Measurements from ENCODE around the gene PLCL1.

PLCL1 gene

GRCh38 chr2:198117406-198118041 is 313.1 kb downstream of the PLCL1 start:
- TF ChIP-seq GABPA (IDR thresholded peaks at IDR 0.05; ENCODE audit: low read depth) (no peak), POLR2AphosphoS5 (IDR thresholded peaks at IDR 0.05; ENCODE audit: low read depth) (peak; percentile 63; the same call in 1 of the 2 replicates), SPI1 (IDR thresholded peaks at IDR 0.05; ENCODE audit: borderline replicate concordance, low read depth) (peak; percentile 87)
- TF ChIP-seq, protein P1, sequence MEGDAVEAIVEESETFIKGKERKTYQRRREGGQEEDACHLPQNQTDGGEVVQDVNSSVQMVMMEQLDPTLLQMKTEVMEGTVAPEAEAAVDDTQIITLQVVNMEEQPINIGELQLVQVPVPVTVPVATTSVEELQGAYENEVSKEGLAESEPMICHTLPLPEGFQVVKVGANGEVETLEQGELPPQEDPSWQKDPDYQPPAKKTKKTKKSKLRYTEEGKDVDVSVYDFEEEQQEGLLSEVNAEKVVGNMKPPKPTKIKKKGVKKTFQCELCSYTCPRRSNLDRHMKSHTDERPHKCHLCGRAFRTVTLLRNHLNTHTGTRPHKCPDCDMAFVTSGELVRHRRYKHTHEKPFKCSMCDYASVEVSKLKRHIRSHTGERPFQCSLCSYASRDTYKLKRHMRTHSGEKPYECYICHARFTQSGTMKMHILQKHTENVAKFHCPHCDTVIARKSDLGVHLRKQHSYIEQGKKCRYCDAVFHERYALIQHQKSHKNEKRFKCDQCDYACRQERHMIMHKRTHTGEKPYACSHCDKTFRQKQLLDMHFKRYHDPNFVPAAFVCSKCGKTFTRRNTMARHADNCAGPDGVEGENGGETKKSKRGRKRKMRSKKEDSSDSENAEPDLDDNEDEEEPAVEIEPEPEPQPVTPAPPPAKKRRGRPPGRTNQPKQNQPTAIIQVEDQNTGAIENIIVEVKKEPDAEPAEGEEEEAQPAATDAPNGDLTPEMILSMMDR (IDR thresholded peaks at IDR 0.05; ENCODE audit: insufficient read depth, low read length) = no peak
- TF ChIP-seq, protein P2, sequence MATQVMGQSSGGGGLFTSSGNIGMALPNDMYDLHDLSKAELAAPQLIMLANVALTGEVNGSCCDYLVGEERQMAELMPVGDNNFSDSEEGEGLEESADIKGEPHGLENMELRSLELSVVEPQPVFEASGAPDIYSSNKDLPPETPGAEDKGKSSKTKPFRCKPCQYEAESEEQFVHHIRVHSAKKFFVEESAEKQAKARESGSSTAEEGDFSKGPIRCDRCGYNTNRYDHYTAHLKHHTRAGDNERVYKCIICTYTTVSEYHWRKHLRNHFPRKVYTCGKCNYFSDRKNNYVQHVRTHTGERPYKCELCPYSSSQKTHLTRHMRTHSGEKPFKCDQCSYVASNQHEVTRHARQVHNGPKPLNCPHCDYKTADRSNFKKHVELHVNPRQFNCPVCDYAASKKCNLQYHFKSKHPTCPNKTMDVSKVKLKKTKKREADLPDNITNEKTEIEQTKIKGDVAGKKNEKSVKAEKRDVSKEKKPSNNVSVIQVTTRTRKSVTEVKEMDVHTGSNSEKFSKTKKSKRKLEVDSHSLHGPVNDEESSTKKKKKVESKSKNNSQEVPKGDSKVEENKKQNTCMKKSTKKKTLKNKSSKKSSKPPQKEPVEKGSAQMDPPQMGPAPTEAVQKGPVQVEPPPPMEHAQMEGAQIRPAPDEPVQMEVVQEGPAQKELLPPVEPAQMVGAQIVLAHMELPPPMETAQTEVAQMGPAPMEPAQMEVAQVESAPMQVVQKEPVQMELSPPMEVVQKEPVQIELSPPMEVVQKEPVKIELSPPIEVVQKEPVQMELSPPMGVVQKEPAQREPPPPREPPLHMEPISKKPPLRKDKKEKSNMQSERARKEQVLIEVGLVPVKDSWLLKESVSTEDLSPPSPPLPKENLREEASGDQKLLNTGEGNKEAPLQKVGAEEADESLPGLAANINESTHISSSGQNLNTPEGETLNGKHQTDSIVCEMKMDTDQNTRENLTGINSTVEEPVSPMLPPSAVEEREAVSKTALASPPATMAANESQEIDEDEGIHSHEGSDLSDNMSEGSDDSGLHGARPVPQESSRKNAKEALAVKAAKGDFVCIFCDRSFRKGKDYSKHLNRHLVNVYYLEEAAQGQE (IDR thresholded peaks at IDR 0.05; ENCODE audit: insufficient replicate concordance, low read depth) = no peak
- no peak overlapping the region for H3K4me3 ChIP-seq (replicated peaks; ENCODE audit: insufficient read depth, low read length)

GRCh38 chr2:198127627-198128026 is 323.2 kb downstream of the PLCL1 start:
- Histone ChIP-seq H3K27me3 (ENCODE audit: insufficient read depth, poor library complexity, severe bottlenecking) (no peaks in the 10 kb centered on the region), H3K27ac (replicated peaks) (no peak overlapping the region), H3K4me3 (replicated peaks; ENCODE audit: insufficient read depth, low read length) (no peak overlapping the region)
- TF ChIP-seq, protein P1 (IDR thresholded peaks at IDR 0.05; ENCODE audit: insufficient read depth, low read length) = peak; percentile 27
- TF ChIP-seq SPI1 (IDR thresholded peaks at IDR 0.05; ENCODE audit: borderline replicate concordance, low read depth) = no peak
- peak; percentile 18 to 51 for DNase-seq (ENCODE audit: low read depth in 1 of 2, low spot score in 1 of 2)

More at GRCh38 chr2:198117406-198118041, 313.1 kb downstream of the PLCL1 start:
- H3K27me3 ChIP-seq (ENCODE audit: insufficient read depth, poor library complexity, severe bottlenecking) = no peaks in the 10 kb centered on the region
- peak in 1 of 2 experiments; percentile 64 for DNase-seq (ENCODE audit: low read depth in 1 of 2, low spot score in 1 of 2)
- no peak overlapping the region for H3K27ac ChIP-seq (replicated peaks)

DNA sequence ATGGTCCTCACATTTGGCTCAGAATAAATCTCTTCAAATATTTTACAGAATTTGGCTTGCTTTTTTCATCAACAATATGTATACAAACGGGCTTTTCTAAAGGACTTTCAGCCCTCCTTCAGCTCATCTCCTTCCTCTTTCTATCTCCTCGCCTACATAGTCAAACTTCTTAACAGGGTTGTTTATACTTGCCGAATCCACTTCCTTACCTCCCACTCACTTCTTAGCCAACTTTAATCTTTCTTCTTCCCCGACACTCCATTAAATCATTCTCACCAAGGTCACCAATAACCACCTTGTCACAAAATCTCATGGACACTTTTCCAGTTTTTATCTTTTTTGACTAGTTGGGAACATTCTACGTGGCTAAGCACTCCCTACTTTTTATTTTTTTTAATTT is 325.2 kb downstream of the PLCL1 start:
- Histone ChIP-seq H3K4me3 (replicated peaks; ENCODE audit: insufficient read depth, low read length) (no peak overlapping the region), H3K27me3 (ENCODE audit: insufficient read depth, poor library complexity, severe bottlenecking) (no peaks in the 10 kb centered on the region), H3K27ac (replicated peaks) (no peak overlapping the region)
- DNase-seq (ENCODE audit: low read depth in 1 of 2, low spot score in 1 of 2) = no peak
- no peak for TF ChIP-seq GABPA (IDR thresholded peaks at IDR 0.05; ENCODE audit: low read depth)
- TF ChIP-seq SPI1 (IDR thresholded peaks at IDR 0.05; ENCODE audit: borderline replicate concordance, low read depth) = peak; percentile 48; the same call in 1 of the 2 replicates

- H3K4me3 ChIP-seq (replicated peaks; ENCODE audit: insufficient read depth, low read length) = no peak overlapping the region
- H3K27ac ChIP-seq (replicated peaks) = no peak overlapping the region
- H3K27me3 ChIP-seq (ENCODE audit: insufficient read depth, poor library complexity, severe bottlenecking) = peaks cover 3% of the 10 kb centered on the region
- TF ChIP-seq, protein P1 (IDR thresholded peaks at IDR 0.05; ENCODE audit: insufficient read depth, low read length) = no peak
- TF ChIP-seq, protein P2 (IDR thresholded peaks at IDR 0.05; ENCODE audit: insufficient replicate concordance, low read depth) = no peak
- TF ChIP-seq GABPA (IDR thresholded peaks at IDR 0.05; ENCODE audit: low read depth) (no peak), POLR2AphosphoS5 (IDR thresholded peaks at IDR 0.05; ENCODE audit: low read depth) (no peak), SPI1 (IDR thresholded peaks at IDR 0.05; ENCODE audit: borderline replicate concordance, low read depth) (no peak)
- DNase-seq (ENCODE audit: low read depth in 1 of 2, low spot score in 1 of 2) = no peak
Measured at GRCh38 chr2:198134293-198134955, 330.0 kb downstream of the PLCL1 start.

Measured in HL-60 (cell line).